T47D (cell line): ENCODE measurements around the gene SLC6A17.

ENCODE experiments used
- DNase-seq, 2 experiments: peaks; one replicate each; pipeline versions ENCODE4 v3.0.0 to v3.0.0-alpha.2; 2011 to 2012; ENCODE audit warnings: low read depth in 1 of 2, low spot score in 1 of 2
- JUND ChIP-seq: IDR thresholded peaks from 2 replicates; pipeline ENCODE4 v1.6.1; 2012; ENCODE audit warnings: low read depth
- in situ Hi-C: cut with HindIII; loops from 2 replicates; pipeline ENCODE4 v1.10.0; 2016; ENCODE audit warnings: low sequenced_read_pairs, low pct_unique_long_range_greater_than_20kb

The SLC6A17 gene

GRCh38 chr1:110225756-110226404 is 75.6 kb downstream of the SLC6A17 start:
- in situ Hi-C loops = no loop called here
- DNase-seq = no peak
- no peak for TF ChIP-seq JUND

- DNase-seq = no peak
- no peak for TF ChIP-seq JUND
- in situ Hi-C loops = no loop called here
Observed at GRCh38 chr1:110227774-110228173, 77.5 kb downstream of the SLC6A17 start.

- in situ Hi-C loops = no loop called here
- DNase-seq = no peak
- no peak for TF ChIP-seq JUND
Observed at GRCh38 chr1:110228381-110228780, 78.1 kb downstream of the SLC6A17 start.

GRCh38 chr1:110228869-110229268 is 78.6 kb downstream of the SLC6A17 start:
- DNase-seq = no peak
- TF ChIP-seq JUND = no peak
- in situ Hi-C loops = no loop called here

GRCh38 chr1:110229348-110230001 is 79.2 kb downstream of the SLC6A17 start:
- in situ Hi-C loops = no loop called here
- no peak for TF ChIP-seq JUND
- no peak for DNase-seq

- in situ Hi-C loops = no loop called here
Observed at GRCh38 chr1:110230381-110231199, 80.3 kb downstream of the SLC6A17 start.

GRCh38 chr1:110233861-110234260 is 83.6 kb downstream of the SLC6A17 start:
- DNase-seq = no peak
- TF ChIP-seq JUND = no peak
- in situ Hi-C loops = no loop called here

More at GRCh38 chr1:110230381-110231199, 80.3 kb downstream of the SLC6A17 start:
- no peak for TF ChIP-seq JUND
- peak in 1 of 2 experiments; percentile 12 for DNase-seq

- TF ChIP-seq JUND = no peak
- DNase-seq = no peak
- in situ Hi-C loops = no loop called here
Observed at GRCh38 chr1:110234691-110235090, 84.4 kb downstream of the SLC6A17 start.

- no peak for DNase-seq
- no peak for TF ChIP-seq JUND
- in situ Hi-C loops = no loop called here
Observed at GRCh38 chr1:110235181-110235833, 85.0 kb downstream of the SLC6A17 start.

GRCh38 chr1:110235834-110236682 is 85.8 kb downstream of the SLC6A17 start:
- no peak for TF ChIP-seq JUND
- in situ Hi-C loops = no loop called here
- peak; percentile 15 to 60 for DNase-seq

- in situ Hi-C loops = no loop called here
- no peak for TF ChIP-seq JUND
- no peak for DNase-seq
Observed at GRCh38 chr1:110237386-110238152, 87.3 kb downstream of the SLC6A17 start.
